Fibroblast of pulmonary artery (primary cell): Measurements from ENCODE around the gene GLO1.

Experiments used
- DNase-seq: peaks from one replicate; pipeline ENCODE4 v3.0.0-alpha.2; 2010; ENCODE audit warnings: low read depth
- H3K4me3 ChIP-seq: replicated peaks from 2 replicates; pipeline ENCODE4 v1.5.1; 2011; ENCODE audit warnings: low read depth, mild to moderate bottlenecking, control low read depth, low read length, moderate library complexity
- CTCF ChIP-seq: IDR thresholded peaks from 2 replicates; pipeline ENCODE4 v1.5.1; 2011; ENCODE audit warnings: mild to moderate bottlenecking, control low read depth, low read length, inconsistent platforms; ENCODE audit errors: missing control alignments

GLO1 gene

GRCh38 chr6:38631186-38631783, 71.7 kb downstream of the GLO1 start:
- no peak for TF ChIP-seq CTCF
- no peak for DNase-seq
- no peak overlapping the region for H3K4me3 ChIP-seq
